ENCODE results near the gene PAH. TPM values are rescaled to one million over a fixed set of nuclear protein-coding genes. Genes with fewer than 3 reads are reported as not detected.

PAH gene
- total and polyA plus RNA-seq, 3 donors from 2014 or later = 9.3 to 23.2 (median 18.4) TPM

- no peak for DNase-seq
- H3K36me3 ChIP-seq (ENCODE audit: low read depth, missing control alignments) = no peaks in the 10 kb centered on the region
- H3K27me3 ChIP-seq = no peaks in the 10 kb centered on the region
- 1 to 2% methylated on average over 19 of the region's 19 CpGs for WGBS, 2 donors
- H3K27ac ChIP-seq = no peak overlapping the region
- H3K4me3 ChIP-seq = peak overlapping the region; percentile 39 to 50
- H3K9me3 ChIP-seq = no peaks in the 10 kb centered on the region
- H3K4me1 ChIP-seq = peaks cover 5% of the 10 kb centered on the region
- intact Hi-C loops (cut with DNase I; ENCODE audit: low total_unique reads) = no loop called here
- TF ChIP-seq, protein P1, sequence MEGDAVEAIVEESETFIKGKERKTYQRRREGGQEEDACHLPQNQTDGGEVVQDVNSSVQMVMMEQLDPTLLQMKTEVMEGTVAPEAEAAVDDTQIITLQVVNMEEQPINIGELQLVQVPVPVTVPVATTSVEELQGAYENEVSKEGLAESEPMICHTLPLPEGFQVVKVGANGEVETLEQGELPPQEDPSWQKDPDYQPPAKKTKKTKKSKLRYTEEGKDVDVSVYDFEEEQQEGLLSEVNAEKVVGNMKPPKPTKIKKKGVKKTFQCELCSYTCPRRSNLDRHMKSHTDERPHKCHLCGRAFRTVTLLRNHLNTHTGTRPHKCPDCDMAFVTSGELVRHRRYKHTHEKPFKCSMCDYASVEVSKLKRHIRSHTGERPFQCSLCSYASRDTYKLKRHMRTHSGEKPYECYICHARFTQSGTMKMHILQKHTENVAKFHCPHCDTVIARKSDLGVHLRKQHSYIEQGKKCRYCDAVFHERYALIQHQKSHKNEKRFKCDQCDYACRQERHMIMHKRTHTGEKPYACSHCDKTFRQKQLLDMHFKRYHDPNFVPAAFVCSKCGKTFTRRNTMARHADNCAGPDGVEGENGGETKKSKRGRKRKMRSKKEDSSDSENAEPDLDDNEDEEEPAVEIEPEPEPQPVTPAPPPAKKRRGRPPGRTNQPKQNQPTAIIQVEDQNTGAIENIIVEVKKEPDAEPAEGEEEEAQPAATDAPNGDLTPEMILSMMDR (IDR thresholded peaks at IDR 0.05) = no peak
- no peak for TF ChIP-seq POLR2A (IDR thresholded peaks at IDR 0.05)
These were observed 39.8 kb upstream of the PAH start for GRCh38 chr12:102956738-102957327.

GRCh38 chr12:102955926-102956737, 39.1 kb upstream of the PAH start:
- TF ChIP-seq, protein P1 (IDR thresholded peaks at IDR 0.05) = no peak
- no peak for TF ChIP-seq POLR2A (IDR thresholded peaks at IDR 0.05)
- Histone ChIP-seq H3K27ac (no peak overlapping the region), H3K36me3 (ENCODE audit: low read depth, missing control alignments) (no peaks in the 10 kb centered on the region), H3K4me1 (peaks cover 5% of the 10 kb centered on the region), H3K9me3 (no peaks in the 10 kb centered on the region), H3K4me3 (peak overlapping the region in 1 of 2 donors; percentile 50), H3K27me3 (no peaks in the 10 kb centered on the region)
- WGBS, 2 donors = 3 to 10% methylated on average over 8 to 49 of the region's 50 CpGs
- peak; percentile 21 for DNase-seq
- intact Hi-C loops (cut with DNase I; ENCODE audit: low total_unique reads) = no loop called here

DNA sequence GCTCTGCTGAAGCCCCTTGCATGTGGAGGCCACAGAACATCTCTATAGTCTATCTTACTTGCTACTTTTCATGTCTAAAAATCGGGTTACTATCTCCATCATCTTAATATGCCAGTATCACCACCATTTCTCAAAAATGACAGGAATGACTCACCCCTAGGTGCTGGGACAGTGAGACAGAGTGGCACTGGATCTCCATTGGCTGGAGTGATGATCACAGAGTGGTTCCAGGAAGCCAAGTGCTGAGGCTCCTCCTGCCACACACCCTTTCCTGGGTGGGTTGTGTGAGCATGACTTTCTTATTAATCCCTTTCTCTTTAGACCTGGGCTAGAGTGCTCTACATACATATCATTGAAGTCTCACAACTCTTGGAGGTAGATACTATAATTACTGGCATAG, 37.1 kb upstream of the PAH start:
- H3K36me3 ChIP-seq (ENCODE audit: low read depth, missing control alignments) = no peaks in the 10 kb centered on the region
- no peak for TF ChIP-seq POLR2A (IDR thresholded peaks at IDR 0.05)
- TF ChIP-seq, protein P1 (IDR thresholded peaks at IDR 0.05) = no peak
- intact Hi-C loops (cut with DNase I; ENCODE audit: low total_unique reads) = no loop called here
- no peaks in the 10 kb centered on the region for H3K9me3 ChIP-seq
- no peak overlapping the region for H3K27ac ChIP-seq
- H3K4me1 ChIP-seq = peaks cover 5% of the 10 kb centered on the region
- no peaks in the 10 kb centered on the region for H3K27me3 ChIP-seq
- no peak overlapping the region for H3K4me3 ChIP-seq
- 56 to 67% methylated on average over 1 of the region's 1 CpG for WGBS, 2 donors
- DNase-seq = no peak

DNA sequence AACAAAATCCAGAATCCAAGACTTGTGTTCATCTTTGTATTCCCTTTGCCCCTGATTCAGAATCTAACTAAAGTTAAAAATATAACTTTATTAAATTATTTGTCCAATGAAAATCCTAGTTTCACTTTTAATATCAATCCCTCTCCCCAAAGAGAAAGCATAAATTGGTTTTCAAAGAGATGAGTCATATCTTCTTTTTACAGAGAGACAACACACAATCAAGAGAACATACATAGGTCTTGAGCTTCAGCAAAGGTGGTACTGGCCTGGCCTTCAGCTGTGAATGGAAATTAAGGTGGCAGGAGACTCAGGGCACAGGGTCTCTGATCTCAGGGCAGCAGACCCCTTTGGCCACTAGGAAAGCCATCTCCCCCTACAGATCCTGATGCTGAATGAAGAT, 36.2 kb upstream of the PAH start:
- H3K4me1 ChIP-seq = peaks cover 5% of the 10 kb centered on the region
- no peak for DNase-seq
- intact Hi-C loops (cut with DNase I; ENCODE audit: low total_unique reads) = no loop called here
- H3K9me3 ChIP-seq = no peaks in the 10 kb centered on the region
- no peaks in the 10 kb centered on the region for H3K27me3 ChIP-seq
- H3K4me3 ChIP-seq = no peak overlapping the region
- TF ChIP-seq POLR2A (IDR thresholded peaks at IDR 0.05) = no peak
- TF ChIP-seq, protein P1 (IDR thresholded peaks at IDR 0.05) = no peak
- no peaks in the 10 kb centered on the region for H3K36me3 ChIP-seq (ENCODE audit: low read depth, missing control alignments)
- no peak overlapping the region for H3K27ac ChIP-seq
